HG03280 (cell line): ENCODE results near the gene NEB.
"Not testable (repeated sequence)": the region's sequence is repeated elsewhere in the genome, so short reads cannot be mapped to it uniquely, and the experiment has no call there.

Experiments used
- ATAC-seq: cut with Tn5 transposase; IDR thresholded peaks from one replicate; pipeline ENCODE4 v1.9.1; 2021; ENCODE audit warnings: mild to moderate bottlenecking, moderate library complexity; ENCODE audit not compliant: unreplicated experiment

NEB gene

GRCh38 chr2:151711025-151711424 lies 23.3 kb downstream of the NEB start:
- ATAC-seq: no peak

GRCh38 chr2:151708788-151709187 lies 25.5 kb downstream of the NEB start:
- no peak for ATAC-seq

GRCh38 chr2:151707857-151708256 lies 26.4 kb downstream of the NEB start:
- ATAC-seq: no peak

- ATAC-seq: not testable (repeated sequence)
These were observed 29.8 kb downstream of the NEB start for GRCh38 chr2:151704480-151704961.

- ATAC-seq: not testable (repeated sequence)
These were observed 36.1 kb downstream of the NEB start for GRCh38 chr2:151698134-151698533.

- ATAC-seq: no peak
These were observed 38.5 kb downstream of the NEB start for GRCh38 chr2:151695778-151696177.

- no peak for ATAC-seq
These were observed 42.6 kb downstream of the NEB start for GRCh38 chr2:151691631-151692030.

GRCh38 chr2:151688719-151689118 lies 45.6 kb downstream of the NEB start:
- ATAC-seq: no peak

- ATAC-seq: no peak
These were observed 51.7 kb downstream of the NEB start for GRCh38 chr2:151682459-151683003.

GRCh38 chr2:151681051-151681450 lies 53.2 kb downstream of the NEB start:
- ATAC-seq: no peak

GRCh38 chr2:151679994-151680393 lies 54.3 kb downstream of the NEB start:
- ATAC-seq: no peak

GRCh38 chr2:151678849-151679248 lies 55.4 kb downstream of the NEB start:
- ATAC-seq: no peak

GRCh38 chr2:151673016-151673415 lies 61.3 kb downstream of the NEB start:
- no peak for ATAC-seq

GRCh38 chr2:151672277-151672676 lies 62.0 kb downstream of the NEB start:
- no peak for ATAC-seq

GRCh38 chr2:151670846-151671597 lies 63.3 kb downstream of the NEB start:
- no peak for ATAC-seq

GRCh38 chr2:151670346-151670745 lies 63.9 kb downstream of the NEB start:
- ATAC-seq: no peak

GRCh38 chr2:151669585-151670081 lies 64.6 kb downstream of the NEB start:
- no peak for ATAC-seq

- no peak for ATAC-seq
These were observed 65.5 kb downstream of the NEB start for GRCh38 chr2:151668737-151669136.

GRCh38 chr2:151665959-151666358 lies 68.3 kb downstream of the NEB start:
- no peak for ATAC-seq

- no peak for ATAC-seq
These were observed 69.8 kb downstream of the NEB start for GRCh38 chr2:151664520-151664919.

GRCh38 chr2:151661625-151662024 lies 72.7 kb downstream of the NEB start:
- ATAC-seq: no peak

GRCh38 chr2:151658081-151658480 lies 76.2 kb downstream of the NEB start:
- ATAC-seq: no peak
